ENCODE results near the gene TIGD6. TPM values are rescaled to one million over a fixed set of nuclear protein-coding genes. Genes with fewer than 3 reads are reported as not detected.

The TIGD6 gene
- total RNA-seq, 1 donor from 2014 or later, result 4.1 TPM

DNA sequence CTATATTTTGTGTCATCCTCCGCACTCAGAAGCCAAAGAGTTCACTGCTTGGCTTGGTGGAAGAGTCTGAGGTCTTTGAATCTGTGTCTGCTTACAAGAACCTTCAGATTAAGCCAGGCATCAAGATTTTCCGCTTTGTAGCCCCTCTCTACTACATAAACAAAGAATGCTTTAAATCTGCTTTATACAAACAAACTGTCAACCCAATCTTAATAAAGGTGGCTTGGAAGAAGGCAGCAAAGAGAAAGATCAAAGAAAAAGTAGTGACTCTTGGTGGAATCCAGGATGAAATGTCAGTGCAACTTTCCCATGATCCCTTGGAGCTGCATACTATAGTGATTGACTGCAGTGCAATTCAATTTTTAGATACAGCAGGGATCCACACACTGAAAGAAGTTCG, 19.2 kb downstream of the TIGD6 start:
- H3K36me3 Mint-ChIP-seq, result peaks cover 4% of the 10 kb centered on the region
- Histone ChIP-seq H3K27ac (no peak overlapping the region), H3K4me3 (no peak overlapping the region), H3K4me1 (peaks cover 9% of the 10 kb centered on the region), H3K79me2 (ENCODE audit: low read depth) (no peaks in the 10 kb centered on the region), H3K36me3 (no peaks in the 10 kb centered on the region), H3K4me2 (no peak overlapping the region), H3F3A (ENCODE audit: low read depth) (no peaks in the 10 kb centered on the region), H3K27me3 (no peaks in the 10 kb centered on the region), H2AFZ (replicated peaks) (no peak overlapping the region), H3K9me3 (ENCODE audit: low read depth) (no peaks in the 10 kb centered on the region), H4K20me1 (ENCODE audit: low read depth) (no peaks in the 10 kb centered on the region), H3K9ac (no peak overlapping the region)
- no peaks in the 10 kb centered on the region for H3K9me3 Mint-ChIP-seq
- no peaks in the 10 kb centered on the region for H3K27me3 Mint-ChIP-seq (ENCODE audit: insufficient read depth, low read depth)
- H3K27ac Mint-ChIP-seq, result no peak overlapping the region
- no peak for DNase-seq (ENCODE audit: low spot score)
- peaks cover 4% of the 10 kb centered on the region for H3K4me1 Mint-ChIP-seq
- H3K4me3 Mint-ChIP-seq, result no peak overlapping the region
- TF ChIP-seq, protein P1, sequence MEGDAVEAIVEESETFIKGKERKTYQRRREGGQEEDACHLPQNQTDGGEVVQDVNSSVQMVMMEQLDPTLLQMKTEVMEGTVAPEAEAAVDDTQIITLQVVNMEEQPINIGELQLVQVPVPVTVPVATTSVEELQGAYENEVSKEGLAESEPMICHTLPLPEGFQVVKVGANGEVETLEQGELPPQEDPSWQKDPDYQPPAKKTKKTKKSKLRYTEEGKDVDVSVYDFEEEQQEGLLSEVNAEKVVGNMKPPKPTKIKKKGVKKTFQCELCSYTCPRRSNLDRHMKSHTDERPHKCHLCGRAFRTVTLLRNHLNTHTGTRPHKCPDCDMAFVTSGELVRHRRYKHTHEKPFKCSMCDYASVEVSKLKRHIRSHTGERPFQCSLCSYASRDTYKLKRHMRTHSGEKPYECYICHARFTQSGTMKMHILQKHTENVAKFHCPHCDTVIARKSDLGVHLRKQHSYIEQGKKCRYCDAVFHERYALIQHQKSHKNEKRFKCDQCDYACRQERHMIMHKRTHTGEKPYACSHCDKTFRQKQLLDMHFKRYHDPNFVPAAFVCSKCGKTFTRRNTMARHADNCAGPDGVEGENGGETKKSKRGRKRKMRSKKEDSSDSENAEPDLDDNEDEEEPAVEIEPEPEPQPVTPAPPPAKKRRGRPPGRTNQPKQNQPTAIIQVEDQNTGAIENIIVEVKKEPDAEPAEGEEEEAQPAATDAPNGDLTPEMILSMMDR (IDR thresholded peaks at IDR 0.05), result no peak
- TF ChIP-seq EZH2 (IDR thresholded peaks at IDR 0.05) (no peak), EZH2phosphoT487 (IDR thresholded peaks at IDR 0.05) (no peak)

DNA sequence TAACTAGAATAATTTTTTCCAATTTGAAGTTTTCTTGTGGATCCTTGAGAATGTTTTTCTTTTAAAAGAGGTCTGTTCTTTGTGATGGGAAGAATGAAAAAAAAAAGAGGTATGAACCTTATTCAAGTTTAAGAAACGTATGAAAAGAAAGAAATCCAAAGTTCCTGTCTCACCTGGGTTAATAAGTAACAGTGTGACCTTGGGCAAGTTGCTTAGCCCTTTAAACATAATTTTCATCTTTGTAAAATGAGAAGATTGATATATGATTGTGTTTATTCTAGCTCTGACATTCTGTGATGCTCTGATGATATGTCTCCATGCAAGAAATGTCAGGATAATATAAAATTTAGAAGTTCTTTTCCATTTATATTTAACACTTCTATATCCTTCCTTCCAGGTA, 20.6 kb downstream of the TIGD6 start:
- Mint-ChIP-seq H3K27ac (no peak overlapping the region), H3K4me3 (no peak overlapping the region), H3K9me3 (no peaks in the 10 kb centered on the region), H3K27me3 (ENCODE audit: insufficient read depth, low read depth) (no peaks in the 10 kb centered on the region), H3K36me3 (peaks cover 4% of the 10 kb centered on the region), H3K4me1 (peaks cover 4% of the 10 kb centered on the region)
- H3F3A ChIP-seq (ENCODE audit: low read depth), result no peaks in the 10 kb centered on the region
- H3K79me2 ChIP-seq (ENCODE audit: low read depth), result no peaks in the 10 kb centered on the region
- no peaks in the 10 kb centered on the region for H3K27me3 ChIP-seq
- H3K9me3 ChIP-seq (ENCODE audit: low read depth), result no peaks in the 10 kb centered on the region
- no peak overlapping the region for H3K9ac ChIP-seq
- TF ChIP-seq EZH2phosphoT487 (IDR thresholded peaks at IDR 0.05) (no peak), EZH2 (IDR thresholded peaks at IDR 0.05) (no peak)
- TF ChIP-seq, protein P1 (IDR thresholded peaks at IDR 0.05), result no peak
- no peak for DNase-seq (ENCODE audit: low spot score)
- no peak overlapping the region for H2AFZ ChIP-seq (replicated peaks)
- no peaks in the 10 kb centered on the region for H3K36me3 ChIP-seq
- H4K20me1 ChIP-seq (ENCODE audit: low read depth), result no peaks in the 10 kb centered on the region
- H3K4me2 ChIP-seq, result no peak overlapping the region
- no peak overlapping the region for H3K4me3 ChIP-seq
- H3K4me1 ChIP-seq, result peaks cover 7% of the 10 kb centered on the region
- no peak overlapping the region for H3K27ac ChIP-seq

- no peak for TF ChIP-seq EZH2 (IDR thresholded peaks at IDR 0.05)
- TF ChIP-seq, protein P1 (IDR thresholded peaks at IDR 0.05), result no peak
- no peak for TF ChIP-seq EZH2phosphoT487 (IDR thresholded peaks at IDR 0.05)
- no peak for DNase-seq (ENCODE audit: low spot score)
- H3F3A ChIP-seq (ENCODE audit: low read depth), result no peaks in the 10 kb centered on the region
Measured at GRCh38 chr5:149975409-149975808, 25.0 kb downstream of the TIGD6 start.

More at GRCh38 chr5:149975409-149975808, 25.0 kb downstream of the TIGD6 start:
- H3K4me2 ChIP-seq, result no peak overlapping the region
- no peaks in the 10 kb centered on the region for H3K4me1 ChIP-seq
- H3K27ac Mint-ChIP-seq, result no peak overlapping the region
- peaks cover 3% of the 10 kb centered on the region for H3K36me3 Mint-ChIP-seq
- H3K9me3 Mint-ChIP-seq, result no peaks in the 10 kb centered on the region
- no peaks in the 10 kb centered on the region for H3K36me3 ChIP-seq
- no peaks in the 10 kb centered on the region for H3K79me2 ChIP-seq (ENCODE audit: low read depth)
- H3K4me1 Mint-ChIP-seq, result no peaks in the 10 kb centered on the region
- no peaks in the 10 kb centered on the region for H4K20me1 ChIP-seq (ENCODE audit: low read depth)
- H2AFZ ChIP-seq (replicated peaks), result no peak overlapping the region
- H3K27me3 ChIP-seq, result no peaks in the 10 kb centered on the region
- no peaks in the 10 kb centered on the region for H3K9me3 ChIP-seq (ENCODE audit: low read depth)
- H3K4me3 ChIP-seq, result no peak overlapping the region
- no peaks in the 10 kb centered on the region for H3K27me3 Mint-ChIP-seq (ENCODE audit: insufficient read depth, low read depth)
- H3K4me3 Mint-ChIP-seq, result no peak overlapping the region
- peak overlapping the region; percentile 52 for H3K9ac ChIP-seq
- no peak overlapping the region for H3K27ac ChIP-seq

Measured in neural progenitor cell (in vitro differentiated cells).